ENCODE measurements around the gene LRRD1.
"Not testable (repeated sequence)": the region's sequence is repeated elsewhere in the genome, so short reads cannot be mapped to it uniquely, and the experiment has no call there.

Gene LRRD1

DNA sequence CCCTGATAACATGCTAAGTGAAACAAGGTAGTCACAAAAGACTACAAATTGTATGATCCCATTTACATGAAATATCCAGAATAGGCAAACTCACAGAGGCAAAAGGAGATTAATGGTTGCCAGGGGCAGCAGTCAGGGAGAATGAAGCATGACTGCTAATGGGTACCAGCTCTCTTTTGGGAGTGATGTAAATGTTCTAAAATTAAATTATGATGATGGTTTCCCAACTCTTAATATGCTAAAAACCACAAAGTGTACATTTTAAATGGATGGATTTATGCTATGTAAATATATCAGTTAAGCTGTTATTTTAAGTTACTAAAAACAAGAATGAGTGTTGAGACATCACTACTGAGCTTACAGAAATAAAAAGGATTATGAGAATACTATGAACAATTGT is 57.3 kb downstream of the LRRD1 start:
- H3K36me3 ChIP-seq (ENCODE audit: control insufficient read depth in 1 of 2, insufficient read depth in 2 of 2, low read length in 2 of 2), result peaks cover 25 to 84% of the 10 kb centered on the region in 2 donors
- H3K27ac ChIP-seq (ENCODE audit: low read depth, low read length), result no peak overlapping the region
- H3K4me1 ChIP-seq (ENCODE audit: control insufficient read depth in 1 of 2, insufficient read depth in 2 of 2, low read length in 2 of 2), result no peaks in the 10 kb centered on the region
- H3K9ac ChIP-seq (ENCODE audit: low read depth in 1 of 2, low read length in 2 of 2), result no peak overlapping the region
- no peaks in the 10 kb centered on the region for H3K27me3 ChIP-seq (ENCODE audit: control insufficient read depth in 1 of 2, insufficient read depth in 2 of 2, low read length in 2 of 2)
- no peaks in the 10 kb centered on the region for H3K9me3 ChIP-seq (ENCODE audit: control insufficient read depth in 1 of 2, low read length in 2 of 2)
- H3K4me3 ChIP-seq (ENCODE audit: low read depth in 1 of 2, low read length in 2 of 2), result no peak overlapping the region

DNA sequence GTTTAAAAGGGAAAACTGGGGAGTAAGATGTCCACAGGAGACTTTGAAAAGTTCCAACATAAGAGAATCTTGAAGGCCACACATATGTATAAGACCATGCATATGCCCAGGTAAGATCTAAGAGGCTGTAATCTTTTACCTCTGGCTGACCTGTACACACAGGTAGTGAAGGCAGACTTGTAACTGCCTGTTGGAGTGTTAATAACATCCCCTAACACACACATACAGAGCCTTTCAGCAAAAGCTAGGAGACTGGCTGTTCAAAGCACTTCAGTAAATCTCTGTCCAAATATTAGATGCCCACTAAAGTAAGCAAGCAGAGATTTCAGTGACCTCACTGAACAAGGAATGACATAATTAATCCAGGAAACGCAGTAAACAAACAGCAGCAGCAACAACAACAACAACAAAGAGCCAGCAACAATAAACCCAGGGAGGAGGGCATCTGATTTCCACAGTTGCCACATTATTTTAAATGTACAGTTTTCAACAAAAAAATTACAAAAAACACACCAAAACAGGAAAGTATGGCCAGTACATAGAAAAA is 59.7 kb downstream of the LRRD1 start:
- H3K36me3 ChIP-seq (ENCODE audit: control insufficient read depth in 1 of 2, insufficient read depth in 2 of 2, low read length in 2 of 2), result peaks cover 17 to 82% of the 10 kb centered on the region in 2 donors

DNA sequence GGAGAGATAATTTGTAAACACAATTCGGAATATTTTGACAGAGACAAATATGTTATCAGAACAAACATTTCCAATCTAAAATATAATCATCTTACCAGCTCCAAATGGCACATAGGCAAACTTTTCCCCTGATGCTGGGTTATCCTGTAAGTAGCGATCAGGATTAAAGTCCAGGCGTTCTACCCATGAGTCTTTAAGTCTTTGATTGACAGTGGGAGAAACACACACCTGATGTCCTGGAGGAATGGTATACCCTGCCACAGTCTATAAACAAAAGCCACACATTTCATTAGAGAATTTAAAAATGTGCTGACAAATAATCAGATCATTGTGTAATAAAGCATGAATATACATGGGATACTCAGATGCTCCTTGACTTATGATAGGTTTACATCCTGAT is 62.0 kb downstream of the LRRD1 start:
- H3K27me3 ChIP-seq (ENCODE audit: control insufficient read depth in 1 of 2, insufficient read depth in 2 of 2, low read length in 2 of 2), result no peaks in the 10 kb centered on the region
- no peaks in the 10 kb centered on the region for H3K9me3 ChIP-seq (ENCODE audit: control insufficient read depth in 1 of 2, low read length in 2 of 2)
- H3K9ac ChIP-seq (ENCODE audit: low read depth in 1 of 2, low read length in 2 of 2), result no peak overlapping the region
- no peaks in the 10 kb centered on the region for H3K4me1 ChIP-seq (ENCODE audit: control insufficient read depth in 1 of 2, insufficient read depth in 2 of 2, low read length in 2 of 2)
- peaks cover 7 to 69% of the 10 kb centered on the region in 2 donors for H3K36me3 ChIP-seq (ENCODE audit: control insufficient read depth in 1 of 2, insufficient read depth in 2 of 2, low read length in 2 of 2)
- H3K4me3 ChIP-seq (ENCODE audit: low read depth in 1 of 2, low read length in 2 of 2), result no peak overlapping the region
- no peak overlapping the region for H3K27ac ChIP-seq (ENCODE audit: low read depth, low read length)

More for the DNA sequence above, 59.7 kb downstream of the LRRD1 start:
- Histone ChIP-seq H3K4me3 (ENCODE audit: low read depth in 1 of 2, low read length in 2 of 2) (no peak overlapping the region), H3K9me3 (ENCODE audit: control insufficient read depth in 1 of 2, low read length in 2 of 2) (no peaks in the 10 kb centered on the region), H3K27me3 (ENCODE audit: control insufficient read depth in 1 of 2, insufficient read depth in 2 of 2, low read length in 2 of 2) (no peaks in the 10 kb centered on the region), H3K9ac (ENCODE audit: low read depth in 1 of 2, low read length in 2 of 2) (no peak overlapping the region), H3K4me1 (ENCODE audit: control insufficient read depth in 1 of 2, insufficient read depth in 2 of 2, low read length in 2 of 2) (no peaks in the 10 kb centered on the region), H3K27ac (ENCODE audit: low read depth, low read length) (no peak overlapping the region)

DNA sequence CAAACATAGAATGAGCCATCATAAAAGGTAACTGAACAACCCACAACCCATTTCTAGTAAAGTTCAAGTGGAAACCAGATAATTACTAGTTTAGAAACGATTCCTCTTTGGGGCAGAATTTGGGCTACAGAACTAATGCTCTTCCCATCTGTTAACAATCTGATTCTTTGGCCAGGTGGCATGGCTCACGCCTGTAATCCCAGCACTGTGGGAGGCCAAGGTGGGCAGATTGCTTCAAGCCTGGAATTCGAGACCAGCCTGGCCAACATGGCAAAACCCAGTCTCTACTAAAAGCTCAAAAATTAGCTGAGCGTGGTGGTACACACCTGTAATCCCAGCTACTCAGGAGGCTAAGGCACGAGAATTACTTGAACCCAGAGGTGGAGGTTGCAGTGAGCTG is 63.1 kb downstream of the LRRD1 start:
- Histone ChIP-seq H3K9me3 (ENCODE audit: control insufficient read depth in 1 of 2, low read length in 2 of 2) (no peaks in the 10 kb centered on the region), H3K4me3 (ENCODE audit: low read depth in 1 of 2, low read length in 2 of 2) (no peak overlapping the region), H3K9ac (ENCODE audit: low read depth in 1 of 2, low read length in 2 of 2) (no peak overlapping the region), H3K4me1 (ENCODE audit: control insufficient read depth in 1 of 2, insufficient read depth in 2 of 2, low read length in 2 of 2) (no peaks in the 10 kb centered on the region), H3K27me3 (ENCODE audit: control insufficient read depth in 1 of 2, insufficient read depth in 2 of 2, low read length in 2 of 2) (no peaks in the 10 kb centered on the region), H3K27ac (ENCODE audit: low read depth, low read length) (no peak overlapping the region), H3K36me3 (ENCODE audit: control insufficient read depth in 1 of 2, insufficient read depth in 2 of 2, low read length in 2 of 2) (peaks cover 12 to 63% of the 10 kb centered on the region in 2 donors)

DNA sequence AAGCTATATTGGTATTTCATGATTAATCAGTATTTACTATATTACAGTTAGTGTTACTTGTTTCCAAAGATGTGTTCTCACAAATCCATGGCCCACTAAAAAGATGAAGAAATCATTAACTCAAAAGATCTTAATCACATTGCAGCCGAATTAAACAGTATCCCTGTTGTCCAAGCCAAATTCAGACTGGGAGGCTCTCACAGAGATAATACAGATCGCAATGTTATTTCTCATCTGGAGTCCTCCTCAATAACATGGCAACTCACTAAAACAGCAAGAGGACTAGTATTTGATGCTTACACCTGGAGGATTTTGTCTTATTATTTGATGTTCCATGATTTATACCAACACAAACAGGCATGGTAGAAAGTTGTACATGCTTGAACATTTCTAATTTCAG is 68.1 kb downstream of the LRRD1 start:
- peaks cover 23 to 55% of the 10 kb centered on the region in 2 donors for H3K36me3 ChIP-seq (ENCODE audit: control insufficient read depth in 1 of 2, insufficient read depth in 2 of 2, low read length in 2 of 2)

DNA sequence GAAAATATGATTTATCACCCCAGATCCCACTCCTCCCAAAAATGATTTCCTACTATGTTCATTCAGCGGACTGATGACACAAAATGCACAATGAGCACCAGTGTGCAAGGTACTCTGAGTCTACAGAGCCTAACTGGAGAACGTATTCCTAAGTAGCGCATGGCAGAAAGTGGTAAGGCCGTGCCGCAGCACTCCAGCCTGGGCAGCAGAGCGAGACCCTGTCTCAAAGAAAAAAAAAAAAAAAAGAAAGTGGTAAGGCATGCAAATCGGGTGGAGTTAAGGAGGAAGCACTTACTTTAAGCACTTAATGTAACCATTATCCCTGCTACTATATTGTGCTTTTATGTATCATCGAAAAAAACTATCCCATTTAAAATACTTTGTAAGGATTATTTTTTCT is 70.1 kb downstream of the LRRD1 start:
- H3K36me3 ChIP-seq (ENCODE audit: control insufficient read depth in 1 of 2, insufficient read depth in 2 of 2, low read length in 2 of 2), result peaks cover 28 to 55% of the 10 kb centered on the region in 2 donors
- H3K27me3 ChIP-seq (ENCODE audit: control insufficient read depth in 1 of 2, insufficient read depth in 2 of 2, low read length in 2 of 2), result no peaks in the 10 kb centered on the region
- H3K4me1 ChIP-seq (ENCODE audit: control insufficient read depth in 1 of 2, insufficient read depth in 2 of 2, low read length in 2 of 2), result no peaks in the 10 kb centered on the region
- H3K4me3 ChIP-seq (ENCODE audit: low read depth in 1 of 2, low read length in 2 of 2), result no peak overlapping the region
- H3K9ac ChIP-seq (ENCODE audit: low read depth in 1 of 2, low read length in 2 of 2), result no peak overlapping the region
- no peak overlapping the region for H3K27ac ChIP-seq (ENCODE audit: low read depth, low read length)
- H3K9me3 ChIP-seq (ENCODE audit: control insufficient read depth in 1 of 2, low read length in 2 of 2), result no peaks in the 10 kb centered on the region

More for the DNA sequence above, 68.1 kb downstream of the LRRD1 start:
- H3K4me3 ChIP-seq (ENCODE audit: low read depth in 1 of 2, low read length in 2 of 2), result no peak overlapping the region
- H3K27me3 ChIP-seq (ENCODE audit: control insufficient read depth in 1 of 2, insufficient read depth in 2 of 2, low read length in 2 of 2), result no peaks in the 10 kb centered on the region
- no peaks in the 10 kb centered on the region for H3K9me3 ChIP-seq (ENCODE audit: control insufficient read depth in 1 of 2, low read length in 2 of 2)
- H3K4me1 ChIP-seq (ENCODE audit: control insufficient read depth in 1 of 2, insufficient read depth in 2 of 2, low read length in 2 of 2), result no peaks in the 10 kb centered on the region
- H3K27ac ChIP-seq (ENCODE audit: low read depth, low read length), result no peak overlapping the region
- no peak overlapping the region for H3K9ac ChIP-seq (ENCODE audit: low read depth in 1 of 2, low read length in 2 of 2)

DNA sequence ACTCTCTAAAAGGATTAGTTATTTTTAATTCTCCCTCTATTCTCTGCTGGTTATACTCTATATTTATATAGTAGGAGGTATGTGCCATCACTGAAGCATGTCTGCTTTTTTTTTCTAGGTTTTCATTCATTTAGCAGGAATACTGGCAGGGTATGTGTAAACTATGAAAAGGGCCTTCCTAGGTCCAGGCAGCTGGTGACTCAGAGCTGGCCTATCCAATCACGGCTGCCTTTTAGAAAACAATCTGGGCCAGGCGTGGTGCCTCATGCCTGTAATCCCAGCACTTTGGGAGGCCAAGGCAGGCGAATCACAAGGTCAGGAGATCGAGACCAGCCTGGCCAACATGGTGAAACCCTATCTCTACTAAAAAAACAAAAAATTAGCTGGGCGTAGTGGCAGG is 76.1 kb downstream of the LRRD1 start:
- peaks cover 13 to 71% of the 10 kb centered on the region in 2 donors for H3K36me3 ChIP-seq (ENCODE audit: control insufficient read depth in 1 of 2, insufficient read depth in 2 of 2, low read length in 2 of 2)
- H3K9ac ChIP-seq (ENCODE audit: low read depth in 1 of 2, low read length in 2 of 2); H3K9me3 ChIP-seq (ENCODE audit: control insufficient read depth in 1 of 2, low read length in 2 of 2); H3K4me3 ChIP-seq (ENCODE audit: low read depth in 1 of 2, low read length in 2 of 2); H3K4me1 ChIP-seq (ENCODE audit: control insufficient read depth in 1 of 2, insufficient read depth in 2 of 2, low read length in 2 of 2); H3K27me3 ChIP-seq (ENCODE audit: control insufficient read depth in 1 of 2, insufficient read depth in 2 of 2, low read length in 2 of 2); H3K27ac ChIP-seq (ENCODE audit: low read depth, low read length): not testable (repeated sequence)

DNA sequence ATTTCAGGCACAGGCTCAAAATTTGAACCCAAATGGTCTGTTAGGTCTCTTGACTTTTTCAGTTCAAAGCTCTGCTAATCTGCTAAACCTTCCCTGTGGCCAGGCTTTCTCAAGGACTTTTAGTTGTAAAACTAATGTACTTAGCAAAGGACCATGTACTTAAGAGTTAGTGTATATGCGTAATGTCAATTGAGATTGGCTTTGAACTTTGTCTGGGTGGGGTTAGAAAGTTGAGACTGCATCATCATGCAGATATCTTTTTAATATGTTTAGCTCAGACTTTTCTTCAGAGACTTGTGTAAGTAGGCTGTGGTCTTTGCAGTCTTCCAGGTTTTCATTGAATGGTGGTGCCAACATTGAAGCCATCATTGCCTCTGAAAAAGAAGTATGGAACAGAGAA is 78.4 kb downstream of the LRRD1 start:
- Histone ChIP-seq H3K9ac (ENCODE audit: low read depth in 1 of 2, low read length in 2 of 2) (no peak overlapping the region), H3K27ac (ENCODE audit: low read depth, low read length) (no peak overlapping the region), H3K27me3 (ENCODE audit: control insufficient read depth in 1 of 2, insufficient read depth in 2 of 2, low read length in 2 of 2) (no peaks in the 10 kb centered on the region), H3K36me3 (ENCODE audit: control insufficient read depth in 1 of 2, insufficient read depth in 2 of 2, low read length in 2 of 2) (peaks cover 22 to 75% of the 10 kb centered on the region in 2 donors), H3K9me3 (ENCODE audit: control insufficient read depth in 1 of 2, low read length in 2 of 2) (no peaks in the 10 kb centered on the region), H3K4me1 (ENCODE audit: control insufficient read depth in 1 of 2, insufficient read depth in 2 of 2, low read length in 2 of 2) (no peaks in the 10 kb centered on the region), H3K4me3 (ENCODE audit: low read depth in 1 of 2, low read length in 2 of 2) (no peak overlapping the region)

DNA sequence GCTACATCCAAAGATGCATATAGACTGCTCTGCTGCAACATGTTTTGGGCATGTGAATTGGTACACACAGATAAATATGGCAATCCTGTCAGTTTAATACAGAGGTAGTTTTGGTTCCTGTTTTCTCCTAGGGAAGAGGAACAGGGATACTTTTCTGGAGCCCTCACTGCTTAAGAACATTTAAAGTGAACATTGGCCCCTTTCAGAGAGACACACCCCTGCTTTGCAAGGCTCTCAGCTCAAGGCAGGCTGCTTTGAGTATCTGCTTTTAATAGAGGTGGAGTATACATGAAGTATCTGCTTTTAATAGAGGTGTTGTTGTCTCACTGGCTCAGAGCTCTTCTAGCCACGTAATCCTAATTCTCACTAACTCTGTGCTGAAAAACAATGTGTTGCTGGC is 83.6 kb downstream of the LRRD1 start:
- Histone ChIP-seq H3K9ac (ENCODE audit: low read depth in 1 of 2, low read length in 2 of 2) (no peak overlapping the region), H3K27ac (ENCODE audit: low read depth, low read length) (no peak overlapping the region), H3K36me3 (ENCODE audit: control insufficient read depth in 1 of 2, insufficient read depth in 2 of 2, low read length in 2 of 2) (peaks cover 37 to 68% of the 10 kb centered on the region in 2 donors), H3K4me3 (ENCODE audit: low read depth in 1 of 2, low read length in 2 of 2) (no peak overlapping the region), H3K27me3 (ENCODE audit: control insufficient read depth in 1 of 2, insufficient read depth in 2 of 2, low read length in 2 of 2) (no peaks in the 10 kb centered on the region), H3K4me1 (ENCODE audit: control insufficient read depth in 1 of 2, insufficient read depth in 2 of 2, low read length in 2 of 2) (no peaks in the 10 kb centered on the region), H3K9me3 (ENCODE audit: control insufficient read depth in 1 of 2, low read length in 2 of 2) (no peaks in the 10 kb centered on the region)

Data from duodenal mucosa (tissue), 2 donors.